Measurements from ENCODE around the gene LIMK1. TPM values are rescaled to one million over a fixed set of nuclear protein-coding genes. Genes with fewer than 3 reads are reported as not detected.
"Not testable (repeated sequence)": the region's sequence is repeated elsewhere in the genome, so short reads cannot be mapped to it uniquely, and the experiment has no call there.

LIMK1 gene
- polyA plus RNA-seq, 2 of the 4 experiments (the other 2 are of a cell fraction), result 17.6 to 28.9 TPM

DNA sequence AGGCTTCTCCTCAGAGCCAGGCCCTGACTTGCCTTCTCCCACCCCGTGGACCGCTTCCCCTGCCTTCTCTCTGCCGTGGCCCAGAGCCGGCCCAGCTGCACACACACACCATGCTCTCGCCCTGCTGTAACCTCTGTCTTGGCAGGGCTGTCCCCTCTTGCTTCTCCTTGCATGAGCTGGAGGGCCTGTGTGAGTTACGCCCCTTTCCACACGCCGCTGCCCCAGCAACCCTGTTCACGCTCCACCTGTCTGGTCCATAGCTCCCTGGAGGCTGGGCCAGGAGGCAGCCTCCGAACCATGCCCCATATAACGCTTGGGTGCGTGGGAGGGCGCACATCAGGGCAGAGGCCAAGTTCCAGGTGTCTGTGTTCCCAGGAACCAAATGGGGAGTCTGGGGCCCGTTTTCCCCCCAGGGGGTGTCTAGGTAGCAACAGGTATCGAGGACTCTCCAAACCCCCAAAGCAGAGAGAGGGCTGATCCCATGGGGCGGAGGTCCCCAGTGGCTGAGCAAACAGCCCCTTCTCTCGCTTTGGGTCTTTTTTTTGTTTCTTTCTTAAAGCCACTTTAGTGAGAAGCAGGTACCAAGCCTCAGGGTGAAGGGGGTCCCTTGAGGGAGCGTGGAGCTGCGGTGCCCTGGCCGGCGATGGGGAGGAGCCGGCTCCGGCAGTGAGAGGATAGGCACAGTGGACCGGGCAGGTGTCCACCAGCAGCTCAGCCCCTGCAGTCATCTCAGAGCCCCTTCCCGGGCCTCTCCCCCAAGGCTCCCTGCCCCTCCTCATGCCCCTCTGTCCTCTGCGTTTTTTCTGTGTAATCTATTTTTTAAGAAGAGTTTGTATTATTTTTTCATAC, 38.0 kb downstream of the LIMK1 start:
- Histone ChIP-seq H3K4me2 (no peak overlapping the region), H3K27ac (no peak overlapping the region), H3K4me3 (no peak overlapping the region), H3K9me3 (no peaks in the 10 kb centered on the region), H3K4me1 (no peaks in the 10 kb centered on the region)
- peak; percentile 14 to 60; a peak in 4 of 6 replicates for ATAC-seq
- ChIA-PET POLR2A (no interaction called here), CTCF (interaction anchor here (0.5 to 1.3 kb wide), 8 partner anchors 13 to 256 kb away, joined by 3 to 6 read pairs (median 4); no protein-coding TSS in a partner anchor)
- FAIRE-seq, result no peak
- WGBS (ENCODE audit: missing lambda C conversion rate), result 92% methylated on average over 26 of the region's 26 CpGs
- no peak for DNase-seq (ENCODE audit: low read depth in 1 of 2, low spot score in 1 of 2)
- no peak for TF ChIP-seq NR3C1 (IDR thresholded peaks at IDR 0.05)

DNA sequence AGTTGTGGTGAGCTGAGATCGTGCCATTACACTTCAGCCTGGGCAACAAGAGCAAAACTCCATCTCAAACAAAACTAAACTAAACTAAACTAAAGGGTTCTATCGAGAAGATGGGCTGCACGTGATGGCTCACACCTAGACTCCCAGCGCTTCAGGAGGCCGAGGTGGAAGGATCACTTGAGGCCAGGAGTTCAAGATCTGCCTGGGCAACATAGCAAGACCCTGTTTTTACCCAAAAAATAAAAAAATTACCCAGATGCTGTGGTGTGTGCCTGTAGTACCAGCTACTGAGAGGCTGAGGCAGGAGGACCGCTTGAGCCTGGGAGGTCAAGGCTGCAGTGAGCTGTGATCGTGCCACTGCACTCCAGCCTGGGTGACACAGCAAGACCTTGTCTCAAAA, 40.3 kb downstream of the LIMK1 start:
- not testable (repeated sequence) for H3K4me2 ChIP-seq; H3K4me1 ChIP-seq; H3K4me3 ChIP-seq; ATAC-seq; DNase-seq (ENCODE audit: low read depth in 1 of 2, low spot score in 1 of 2); FAIRE-seq; H3K9me3 ChIP-seq; H3K27ac ChIP-seq
- ChIA-PET CTCF (interaction anchor here (0.7 to 1.1 kb wide), 2 partner anchors 56 to 80 kb away, joined by 3 to 4 read pairs; no protein-coding TSS in a partner anchor), POLR2A (interaction anchor here (0.6 kb wide), 1 partner anchor 55 kb away, joined by 4 read pairs; no protein-coding TSS in a partner anchor)
- 90% methylated on average over 7 of the region's 7 CpGs for WGBS (ENCODE audit: missing lambda C conversion rate)

DNA sequence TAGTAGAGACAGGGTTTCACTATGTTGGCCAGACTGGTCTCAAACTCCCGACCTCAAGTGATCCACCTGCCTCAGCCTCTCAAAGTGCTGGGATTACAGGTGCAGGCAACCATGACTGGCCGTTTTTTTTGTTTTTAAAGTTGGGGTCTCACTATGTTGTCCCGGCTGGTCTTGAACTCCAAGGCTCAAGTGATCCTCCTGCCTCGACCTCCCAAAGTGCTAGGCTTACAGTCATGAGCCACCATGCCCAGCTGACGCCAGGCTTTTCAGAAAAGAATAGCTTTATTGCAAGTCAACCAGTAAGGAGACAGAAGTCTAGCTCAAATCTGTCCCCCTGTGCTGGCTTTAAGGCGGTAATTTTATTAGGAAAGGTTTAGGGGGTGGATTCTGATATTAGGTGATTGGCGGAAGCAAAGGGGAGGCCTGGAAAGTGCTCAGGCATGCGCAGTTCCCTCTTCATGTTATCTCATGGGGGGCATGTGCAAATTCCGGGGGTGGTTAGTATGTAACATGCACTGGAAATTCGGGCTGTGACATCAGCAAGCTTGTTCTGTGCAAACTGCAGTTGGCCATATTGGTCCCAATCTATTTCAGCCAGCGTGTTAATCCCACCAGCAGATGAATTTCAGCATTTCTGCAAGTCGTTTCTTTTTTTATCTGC, 42.7 kb downstream of the LIMK1 start:
- CTCF ChIA-PET, result no interaction called here
- no peak overlapping the region for H3K4me2 ChIP-seq
- no peaks in the 10 kb centered on the region for H3K9me3 ChIP-seq
- no peak for ATAC-seq
- no peak for FAIRE-seq
- no peak overlapping the region for H3K4me3 ChIP-seq
- no peaks in the 10 kb centered on the region for H3K4me1 ChIP-seq
- 61% methylated on average over 12 of the region's 12 CpGs for WGBS (ENCODE audit: missing lambda C conversion rate)
- POLR2A ChIA-PET, result no interaction called here
- no peak overlapping the region for H3K27ac ChIP-seq
- TF ChIP-seq, protein P1, sequence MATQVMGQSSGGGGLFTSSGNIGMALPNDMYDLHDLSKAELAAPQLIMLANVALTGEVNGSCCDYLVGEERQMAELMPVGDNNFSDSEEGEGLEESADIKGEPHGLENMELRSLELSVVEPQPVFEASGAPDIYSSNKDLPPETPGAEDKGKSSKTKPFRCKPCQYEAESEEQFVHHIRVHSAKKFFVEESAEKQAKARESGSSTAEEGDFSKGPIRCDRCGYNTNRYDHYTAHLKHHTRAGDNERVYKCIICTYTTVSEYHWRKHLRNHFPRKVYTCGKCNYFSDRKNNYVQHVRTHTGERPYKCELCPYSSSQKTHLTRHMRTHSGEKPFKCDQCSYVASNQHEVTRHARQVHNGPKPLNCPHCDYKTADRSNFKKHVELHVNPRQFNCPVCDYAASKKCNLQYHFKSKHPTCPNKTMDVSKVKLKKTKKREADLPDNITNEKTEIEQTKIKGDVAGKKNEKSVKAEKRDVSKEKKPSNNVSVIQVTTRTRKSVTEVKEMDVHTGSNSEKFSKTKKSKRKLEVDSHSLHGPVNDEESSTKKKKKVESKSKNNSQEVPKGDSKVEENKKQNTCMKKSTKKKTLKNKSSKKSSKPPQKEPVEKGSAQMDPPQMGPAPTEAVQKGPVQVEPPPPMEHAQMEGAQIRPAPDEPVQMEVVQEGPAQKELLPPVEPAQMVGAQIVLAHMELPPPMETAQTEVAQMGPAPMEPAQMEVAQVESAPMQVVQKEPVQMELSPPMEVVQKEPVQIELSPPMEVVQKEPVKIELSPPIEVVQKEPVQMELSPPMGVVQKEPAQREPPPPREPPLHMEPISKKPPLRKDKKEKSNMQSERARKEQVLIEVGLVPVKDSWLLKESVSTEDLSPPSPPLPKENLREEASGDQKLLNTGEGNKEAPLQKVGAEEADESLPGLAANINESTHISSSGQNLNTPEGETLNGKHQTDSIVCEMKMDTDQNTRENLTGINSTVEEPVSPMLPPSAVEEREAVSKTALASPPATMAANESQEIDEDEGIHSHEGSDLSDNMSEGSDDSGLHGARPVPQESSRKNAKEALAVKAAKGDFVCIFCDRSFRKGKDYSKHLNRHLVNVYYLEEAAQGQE (IDR thresholded peaks at IDR 0.05), result no peak
- TF ChIP-seq HMGXB4 (CRISPR knock-in tag; IDR thresholded peaks at IDR 0.05; ENCODE audit: borderline replicate concordance), result no peak
- no peak for TF ChIP-seq RCOR1 (IDR thresholded peaks at IDR 0.05; ENCODE audit: low read depth, low read length)
- no peak for TF ChIP-seq CBX8 (IDR thresholded peaks at IDR 0.05)
- TF ChIP-seq HEYL (CRISPR knock-in tag; IDR thresholded peaks at IDR 0.05), result no peak
- TF ChIP-seq ELK1 (IDR thresholded peaks at IDR 0.05; ENCODE audit: low read depth, low read length), result no peak
- no peak for TF ChIP-seq FOSB (CRISPR knock-in tag; IDR thresholded peaks at IDR 0.05)
- no peak for TF ChIP-seq EP300 (IDR thresholded peaks at IDR 0.05)
- no peak for TF ChIP-seq ZFP36 (IDR thresholded peaks at IDR 0.05; ENCODE audit: borderline replicate concordance, partially characterized antibody)
- no peak for TF ChIP-seq FOSL2 (IDR thresholded peaks at IDR 0.05)
- no peak for TF ChIP-seq FOSL2 (CRISPR knock-in tag; IDR thresholded peaks at IDR 0.05)
- no peak for TF ChIP-seq ZSCAN20 (CRISPR knock-in tag; IDR thresholded peaks at IDR 0.05)
- TF ChIP-seq KDM1A (IDR thresholded peaks at IDR 0.05; ENCODE audit: low read depth), result no peak
- no peak for TF ChIP-seq SMC3 (IDR thresholded peaks at IDR 0.05)
- TF ChIP-seq CHD4 (IDR thresholded peaks at IDR 0.05; ENCODE audit: borderline replicate concordance), result no peak
- no peak for TF ChIP-seq RARB (CRISPR knock-in tag; IDR thresholded peaks at IDR 0.05)
- no peak for TF ChIP-seq CBX2 (IDR thresholded peaks at IDR 0.05; ENCODE audit: borderline replicate concordance, low read depth)
- no peak for TF ChIP-seq HDAC2 (IDR thresholded peaks at IDR 0.05)
- DNase-seq (ENCODE audit: low read depth in 1 of 2, low spot score in 1 of 2), result no peak
